ENCODE data around the gene GALNT2.

GALNT2 gene

DNA sequence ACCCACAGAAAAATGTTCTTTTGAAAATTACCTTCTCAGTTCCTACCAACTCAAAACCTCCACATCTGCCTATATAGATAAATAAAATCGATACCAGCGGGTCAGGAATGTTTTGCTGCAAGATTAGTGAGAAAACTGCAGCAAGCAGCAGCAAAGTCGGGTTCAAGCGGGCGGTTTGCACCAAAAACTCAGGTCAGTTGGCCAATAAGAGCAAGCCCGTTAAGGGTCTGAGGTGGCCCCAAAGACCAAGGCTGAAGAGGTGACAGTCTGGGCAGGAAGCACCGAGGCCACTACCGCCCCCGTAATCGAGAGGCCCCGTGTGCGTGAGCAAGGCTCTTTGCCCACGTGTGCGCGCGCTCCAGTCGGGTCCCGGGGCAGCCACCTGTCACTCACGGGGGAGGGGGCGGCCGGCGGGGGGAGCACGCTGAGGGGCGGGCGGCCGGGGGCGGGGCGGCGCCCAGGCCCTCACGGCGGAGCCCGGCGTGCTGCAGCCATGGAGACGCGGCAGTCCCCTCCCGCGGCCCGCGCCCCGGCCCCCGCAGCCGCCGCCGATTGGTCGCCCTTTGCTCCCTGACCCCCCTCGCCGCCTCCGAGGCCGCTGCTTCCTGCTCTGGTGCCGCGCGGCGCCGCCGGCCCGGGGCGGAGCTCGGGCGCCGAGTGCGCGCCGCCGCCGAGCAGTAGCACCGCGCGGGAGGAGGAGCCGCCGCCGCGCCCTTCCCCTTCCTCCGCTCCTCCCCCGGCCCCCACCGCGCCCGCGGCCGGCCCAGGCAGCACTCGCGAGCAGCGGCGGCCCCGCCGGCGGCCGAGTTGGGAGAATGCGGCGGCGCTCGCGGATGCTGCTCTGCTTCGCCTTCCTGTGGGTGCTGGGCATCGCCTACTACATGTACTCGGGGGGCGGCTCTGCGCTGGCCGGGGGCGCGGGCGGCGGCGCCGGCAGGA lies at the start of gene GALNT2:
GALNT2 (plus strand) TSS at position 773 of the 939 bp plus-strand sequence; CDS start at position 816, 43 bp downstream.
- DNase-seq (ENCODE audit: low spot score) = peak; percentile 100

DNA sequence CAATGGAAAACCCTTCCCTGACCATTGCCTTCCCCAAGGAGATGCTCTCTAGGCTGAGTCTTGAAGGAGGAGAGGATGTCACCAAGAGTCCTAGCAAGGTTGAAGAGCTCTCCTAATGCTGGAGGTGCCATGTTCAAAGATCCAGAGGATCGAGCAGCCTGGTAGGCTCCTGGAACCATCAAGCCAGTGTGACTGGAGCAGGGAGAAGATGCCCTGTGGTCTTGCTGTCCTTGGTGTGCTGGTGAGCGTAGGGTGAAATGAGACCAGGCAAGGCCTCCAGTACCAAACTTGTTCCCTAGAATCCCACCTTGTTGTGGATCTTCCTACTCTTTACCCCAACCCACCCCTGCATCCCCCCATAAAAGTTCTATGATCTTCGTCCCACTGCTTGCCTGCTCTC lies 46.6 kb upstream of the GALNT2 start:
- no peak for DNase-seq (ENCODE audit: low spot score)

DNA sequence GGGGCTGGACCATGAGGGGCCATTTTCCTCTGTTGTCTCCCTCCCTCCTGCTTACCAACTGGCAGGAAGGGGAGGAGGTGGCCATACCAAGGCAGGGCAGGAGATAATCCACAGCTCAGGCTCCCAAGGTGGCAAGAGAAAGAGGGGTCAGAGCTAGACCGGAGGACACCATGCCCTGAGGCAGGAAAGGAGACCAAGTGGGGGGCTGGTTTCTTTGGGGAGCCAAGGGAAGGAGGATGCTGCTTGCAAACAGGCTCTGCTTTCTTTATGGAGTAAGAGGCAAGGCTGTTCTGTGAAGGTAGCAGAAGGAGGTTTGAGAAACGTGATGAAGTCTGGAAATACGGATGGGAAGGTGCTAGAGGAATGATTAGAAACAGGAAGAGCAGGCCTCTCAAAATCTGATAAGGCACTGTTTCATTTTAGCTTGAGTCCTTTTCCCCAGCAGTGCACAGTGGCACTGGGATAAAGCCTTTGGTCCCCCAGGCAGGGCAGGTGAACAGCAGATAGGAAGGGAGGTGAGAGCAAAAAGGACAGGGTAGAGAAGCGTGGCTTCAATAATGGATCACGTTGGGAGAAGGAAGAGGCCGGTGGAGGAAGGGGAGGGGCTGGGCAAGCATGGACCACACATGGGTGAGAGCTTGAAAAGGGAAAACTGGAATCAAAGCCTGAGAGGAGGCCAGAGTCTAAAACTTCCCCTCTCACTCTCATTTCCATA lies 44.2 kb upstream of the GALNT2 start:
- no peak for DNase-seq (ENCODE audit: low spot score)

DNA sequence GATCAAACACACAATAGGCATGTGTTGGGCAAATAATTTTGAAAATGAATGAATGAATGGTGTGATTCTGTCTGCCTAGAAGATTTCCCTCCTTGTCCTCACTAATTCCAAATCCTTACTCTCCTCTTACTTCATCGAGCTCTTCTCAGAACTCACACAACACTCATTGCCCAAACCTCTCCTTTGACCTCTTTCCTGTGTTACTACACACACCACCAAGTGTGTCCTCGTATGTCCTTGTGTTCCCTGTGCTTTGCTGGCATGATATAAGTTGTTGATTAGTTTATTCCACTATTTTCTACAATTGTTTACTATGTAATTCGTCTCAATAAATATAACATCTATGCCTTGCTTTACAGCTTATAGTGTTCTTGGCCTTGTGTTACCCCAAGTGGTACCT lies 41.4 kb upstream of the GALNT2 start:
- DNase-seq (ENCODE audit: low spot score) = no peak

DNA sequence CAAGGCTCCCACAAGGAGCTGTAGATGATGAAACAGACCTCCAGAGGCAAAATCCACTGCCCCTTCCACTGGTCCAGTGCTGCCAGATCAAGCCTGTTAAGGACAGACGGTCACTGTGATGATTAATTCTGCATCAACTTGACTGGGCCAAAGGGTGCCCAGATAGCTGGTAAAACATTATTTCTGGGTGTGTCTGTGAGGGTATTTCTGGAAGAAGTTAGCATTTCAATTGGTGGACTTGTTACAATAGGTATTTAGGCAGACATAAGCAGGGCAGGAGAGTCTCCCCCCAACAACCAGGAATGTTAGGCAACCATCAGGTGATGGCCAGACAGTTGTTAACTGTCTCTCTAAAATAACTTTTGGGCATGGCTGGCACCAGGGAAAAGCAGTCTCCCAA lies 40.9 kb upstream of the GALNT2 start:
- no peak for DNase-seq (ENCODE audit: low spot score)

DNA sequence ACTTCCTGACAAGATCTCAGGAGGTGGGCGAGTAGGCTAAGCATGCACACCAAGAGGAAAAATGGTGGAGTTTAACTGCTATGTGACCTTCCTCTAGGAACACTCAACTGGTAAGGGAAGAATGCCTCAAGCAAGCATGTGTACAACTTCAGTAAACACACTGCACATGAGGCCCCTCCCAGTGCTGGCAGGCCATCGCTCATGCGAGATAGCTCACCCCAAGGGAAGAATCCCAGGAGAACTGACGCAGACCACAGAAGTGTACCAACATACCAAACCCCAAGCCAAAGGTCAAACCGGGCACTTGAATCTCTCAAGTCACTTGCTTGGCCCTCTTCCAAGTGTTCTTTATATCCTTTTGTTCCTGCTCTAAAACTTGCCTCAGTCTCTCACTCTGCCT lies 40.5 kb upstream of the GALNT2 start:
- DNase-seq (ENCODE audit: low spot score) = no peak

DNA sequence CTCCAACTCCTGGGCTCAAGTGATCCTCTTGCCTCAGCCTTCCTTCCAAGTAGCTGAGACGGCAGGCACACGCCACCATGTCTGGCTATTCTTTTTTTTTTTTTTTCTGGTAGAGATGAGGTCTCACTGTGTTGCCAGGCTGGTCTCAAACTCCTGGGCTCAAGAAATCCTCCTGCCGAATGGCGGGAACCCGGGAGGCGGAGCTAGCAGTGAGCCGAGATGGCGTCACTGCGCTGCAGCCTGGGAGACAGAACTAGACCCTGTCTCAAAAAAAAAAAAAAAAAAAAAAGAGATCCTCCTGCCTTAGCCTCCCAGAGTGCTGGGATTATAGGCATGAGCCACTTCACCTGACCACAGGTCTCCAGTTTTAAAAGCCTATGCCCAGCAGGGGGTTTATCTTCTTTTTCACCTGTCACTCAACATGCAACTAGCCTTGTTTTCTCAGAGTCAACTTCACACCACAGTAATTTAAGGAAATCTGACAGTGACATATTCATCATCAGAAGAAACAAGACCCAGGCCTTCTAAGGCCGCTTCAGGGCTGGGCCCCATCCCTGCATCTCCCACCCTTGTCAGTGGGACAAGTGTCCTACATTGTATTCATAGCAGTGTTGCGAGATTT lies 38.3 kb upstream of the GALNT2 start:
- DNase-seq (ENCODE audit: low spot score) = no peak

DNA sequence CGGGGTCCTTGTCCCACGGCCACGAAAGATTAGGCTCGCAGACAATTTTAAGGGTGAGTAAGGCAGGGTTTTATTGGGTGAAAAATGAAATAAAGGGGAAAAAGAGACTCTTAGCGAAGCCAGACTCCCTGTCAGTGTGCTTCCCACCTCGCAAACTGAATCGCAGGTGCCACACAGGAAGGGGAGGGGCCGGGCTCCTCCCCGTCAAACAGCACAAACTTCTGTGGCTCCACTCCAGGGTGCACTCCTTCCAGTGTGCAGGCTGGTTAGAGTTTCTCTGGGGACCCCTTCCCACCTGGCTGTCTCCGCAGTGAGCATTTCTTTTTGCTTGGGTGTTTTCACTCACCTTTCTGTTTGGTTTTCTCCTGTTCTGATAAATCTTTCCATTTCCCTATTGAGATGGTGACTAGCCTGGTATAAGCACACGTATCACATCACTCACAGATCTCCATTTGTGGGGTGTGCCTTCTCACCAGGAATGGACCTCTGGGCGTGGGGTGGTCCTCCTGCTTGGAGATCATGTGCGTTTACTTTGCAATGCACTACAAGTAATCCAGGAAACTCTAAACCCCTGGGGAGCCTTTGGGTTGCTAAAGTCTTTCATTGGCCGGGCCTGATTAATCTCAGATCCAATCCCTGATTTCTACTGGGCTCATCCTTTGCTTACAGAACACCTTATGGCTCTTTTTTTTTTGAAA lies 37.6 kb upstream of the GALNT2 start:
- DNase-seq (ENCODE audit: low spot score) = no peak

DNA sequence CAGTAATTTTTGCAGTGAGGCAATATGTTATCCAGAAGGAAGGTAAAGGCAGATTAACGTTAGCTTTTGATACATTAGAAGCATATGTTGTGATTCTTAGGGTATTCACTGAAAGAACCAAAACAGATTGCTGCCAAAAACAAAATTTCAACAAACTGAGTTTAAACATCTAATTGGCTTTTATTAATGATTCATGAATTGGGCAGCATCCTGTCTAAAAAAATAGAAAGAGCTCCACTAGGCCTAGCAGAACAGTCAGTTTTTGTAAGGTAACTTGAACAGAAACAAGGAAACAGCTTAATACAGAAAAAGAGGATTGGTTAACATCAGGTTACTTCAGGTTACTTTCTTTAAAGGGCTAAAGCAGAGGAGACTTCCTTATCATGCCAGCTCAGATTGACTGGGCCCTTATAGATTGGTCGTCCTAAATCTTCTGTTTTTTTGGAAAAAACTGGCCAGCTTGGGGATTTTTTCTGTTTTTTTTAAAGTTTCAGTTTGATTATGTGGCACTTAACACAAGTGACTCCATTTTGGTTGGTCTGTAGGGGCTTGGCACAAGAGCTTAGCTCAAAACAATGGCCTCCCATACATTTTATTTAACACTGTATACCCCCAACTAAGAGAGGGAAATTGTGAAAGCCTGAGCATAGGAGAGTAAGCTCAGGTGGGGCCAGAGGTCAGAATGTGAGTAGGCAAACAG lies 36.8 kb upstream of the GALNT2 start:
- DNase-seq (ENCODE audit: low spot score) = no peak

DNA sequence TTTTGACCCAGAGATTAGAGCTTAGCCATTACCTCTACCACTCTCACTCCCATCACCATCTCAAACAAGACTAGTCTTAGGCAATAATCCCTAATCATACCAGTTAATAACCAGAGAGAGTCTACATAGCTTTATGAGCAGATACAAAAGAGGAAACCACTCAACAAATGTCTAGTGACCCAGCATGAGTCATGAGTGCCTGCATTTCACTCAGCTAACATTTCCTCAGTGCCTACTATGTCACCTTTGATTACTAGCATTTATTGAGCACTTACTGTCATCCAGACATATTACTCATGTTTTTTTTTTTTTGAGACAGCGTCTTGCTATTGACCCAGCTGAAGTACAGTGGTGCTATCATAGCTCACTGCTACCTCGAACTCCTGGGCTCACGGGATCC lies 35.9 kb upstream of the GALNT2 start:
- no peak for DNase-seq (ENCODE audit: low spot score)

DNA sequence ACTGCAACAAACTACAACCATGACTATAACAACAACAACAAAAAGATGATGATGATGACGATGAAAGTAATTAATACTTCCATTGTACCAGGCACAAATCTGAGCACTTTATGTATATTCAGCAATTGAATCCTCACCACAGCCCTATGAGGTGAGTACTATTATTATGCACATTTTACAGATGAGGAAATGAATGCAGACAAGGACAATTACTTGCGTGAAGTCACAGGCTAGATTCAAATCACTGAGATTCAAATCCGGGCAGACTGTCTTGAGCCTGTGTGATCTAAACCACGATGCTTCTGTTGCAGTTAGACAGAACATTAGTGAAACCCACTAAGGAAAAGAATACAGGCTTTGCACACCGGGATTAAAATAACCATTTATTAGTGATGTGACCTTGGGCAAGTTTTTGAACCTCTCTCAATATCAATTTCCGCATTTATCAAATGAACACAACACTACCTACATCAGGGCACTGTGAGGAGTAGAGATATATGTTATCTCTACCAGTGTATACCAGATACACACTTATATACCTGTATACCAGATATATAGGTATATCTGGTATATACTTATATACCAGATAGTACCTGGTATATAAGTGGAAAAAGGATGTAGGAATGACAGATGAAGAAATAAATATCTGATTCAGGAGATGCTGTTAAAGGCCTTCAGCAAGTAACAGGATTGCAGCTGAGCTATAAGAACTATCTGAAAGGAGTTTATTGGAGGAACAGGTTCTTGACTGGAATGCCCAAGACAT lies 34.3 kb upstream of the GALNT2 start:
- no peak for DNase-seq (ENCODE audit: low spot score)

DNA sequence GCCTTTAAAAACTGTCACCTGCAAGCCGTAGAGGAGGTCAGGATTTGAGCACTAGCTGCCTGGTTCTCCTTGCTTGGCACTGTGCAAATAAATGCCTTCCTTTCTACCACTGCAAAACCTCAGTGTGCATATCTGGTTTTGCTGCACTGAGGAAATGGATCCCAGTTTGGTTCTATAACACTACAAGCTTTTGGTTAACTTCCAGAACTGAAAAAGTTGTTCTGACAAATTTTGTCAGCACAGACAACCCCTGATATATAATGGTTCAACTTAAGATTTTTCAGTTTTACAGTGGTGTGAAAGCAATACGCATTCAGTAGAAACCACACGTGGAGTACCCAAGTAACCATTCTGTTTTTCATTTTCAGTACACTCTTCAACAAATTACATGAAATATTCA lies 29.8 kb upstream of the GALNT2 start:
- no peak for DNase-seq (ENCODE audit: low spot score)

DNA sequence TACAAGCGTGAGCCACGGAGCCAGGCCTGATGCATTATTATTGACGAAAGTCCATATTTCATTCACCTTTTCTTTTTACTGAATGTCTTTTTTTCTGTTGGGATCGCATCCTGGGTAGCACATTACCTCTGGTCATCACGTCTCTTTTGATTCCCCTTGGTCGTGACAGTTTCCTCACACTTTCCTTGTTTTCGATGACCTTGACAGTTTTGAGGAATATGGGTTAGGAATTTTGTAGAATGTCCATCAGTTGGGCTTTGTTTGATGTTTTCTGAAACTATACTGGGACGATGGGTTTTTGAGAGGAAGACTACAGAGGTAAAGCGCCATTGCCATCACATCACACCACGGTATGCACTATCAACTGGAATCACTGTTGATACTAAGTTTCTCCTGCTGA lies 26.6 kb upstream of the GALNT2 start:
- DNase-seq (ENCODE audit: low spot score) = no peak

DNA sequence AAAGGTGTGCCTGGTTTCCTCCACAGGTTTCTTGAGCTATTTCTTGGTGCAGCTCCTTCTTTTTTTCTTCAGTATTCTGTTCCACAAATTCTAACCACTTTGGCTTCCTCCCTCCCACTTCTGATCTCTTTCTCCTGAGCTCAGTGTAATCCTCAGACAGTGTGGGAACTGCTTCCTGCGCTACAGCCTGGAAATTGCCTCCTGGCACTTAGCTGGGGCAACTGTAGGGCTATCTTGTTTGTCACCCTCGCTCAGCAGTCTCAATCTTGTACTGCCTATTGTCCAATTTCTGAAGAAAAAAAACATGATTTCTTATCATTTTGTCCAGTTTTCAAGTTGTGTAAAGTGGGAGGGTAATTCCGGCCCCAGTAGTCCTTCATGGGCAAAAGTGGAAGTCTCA lies 24.0 kb upstream of the GALNT2 start:
- no peak for DNase-seq (ENCODE audit: low spot score)

DNA sequence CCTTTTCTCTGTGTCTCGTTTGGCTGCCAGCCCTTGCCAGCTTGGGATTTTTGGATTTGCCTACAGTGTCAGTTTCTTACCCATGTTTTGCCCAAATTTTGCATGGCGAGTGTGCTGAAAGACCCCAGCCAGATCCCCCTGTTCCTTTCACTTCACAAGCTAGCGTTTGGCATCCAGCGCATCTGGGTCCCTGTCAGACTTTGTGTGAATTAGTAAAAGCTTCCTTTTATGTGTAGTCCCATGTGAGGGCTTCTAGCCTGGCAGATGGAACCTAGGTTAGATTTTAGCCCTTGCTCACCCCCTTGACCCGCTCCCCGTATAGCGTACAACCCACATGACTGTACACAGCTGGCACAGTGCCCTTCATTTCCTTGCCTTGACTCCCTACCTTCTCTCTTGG lies 22.3 kb upstream of the GALNT2 start:
- no peak for DNase-seq (ENCODE audit: low spot score)

DNA sequence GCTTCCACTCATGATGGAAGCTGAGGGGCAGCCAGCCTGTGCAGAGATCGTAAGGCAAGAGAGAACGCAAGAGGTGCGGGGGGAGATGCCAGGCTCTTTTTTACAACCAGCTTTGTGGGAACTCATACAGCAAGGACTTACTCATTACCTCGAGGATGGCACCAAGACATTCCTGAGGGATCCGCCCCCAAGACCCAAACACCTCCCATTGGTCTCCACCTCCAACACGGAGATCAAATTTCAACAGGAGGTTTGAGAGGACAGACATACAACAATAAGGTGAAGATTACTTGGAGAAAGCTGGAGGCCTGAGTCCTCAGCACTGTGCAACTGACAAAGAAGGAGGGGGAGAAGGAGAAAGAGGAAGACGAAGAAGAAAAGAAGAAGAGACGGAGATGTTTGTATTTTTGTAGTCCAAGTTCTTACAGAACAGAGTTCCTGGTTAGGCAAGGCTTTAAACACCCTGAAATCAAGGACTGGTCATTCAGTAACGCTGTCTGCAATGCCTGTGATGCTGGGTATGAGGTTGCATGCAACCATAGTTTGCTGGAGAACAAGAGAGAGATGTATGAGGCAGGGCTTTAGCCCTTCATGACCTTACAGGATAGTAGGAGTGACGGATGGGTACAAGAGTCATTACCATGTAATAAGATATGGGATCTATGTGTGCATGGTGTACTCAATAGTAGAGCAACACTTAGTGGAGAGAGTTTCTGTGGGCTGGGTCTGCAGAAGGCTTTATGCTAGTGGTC lies 19.7 kb upstream of the GALNT2 start:
- DNase-seq (ENCODE audit: low spot score) = peak; percentile 50

DNA sequence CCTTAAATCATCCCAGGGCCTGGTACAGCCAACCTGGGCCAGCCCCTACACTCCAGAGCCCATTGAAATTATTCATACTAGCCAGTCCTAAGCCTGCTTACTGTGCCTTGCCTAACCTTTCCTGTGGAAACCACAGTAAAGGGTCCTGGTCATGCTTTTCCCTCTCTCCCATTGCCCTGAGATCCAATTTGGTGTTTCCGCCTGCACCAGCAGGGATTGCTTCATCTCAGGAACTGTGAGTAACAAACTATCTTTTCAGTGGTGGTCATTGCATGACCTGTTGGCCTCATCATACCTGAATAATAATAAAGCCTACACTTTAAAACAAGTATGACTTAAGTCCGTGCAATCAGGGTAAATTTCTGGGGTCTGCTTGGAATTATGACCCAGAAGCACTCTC lies 18.7 kb upstream of the GALNT2 start:
- no peak for DNase-seq (ENCODE audit: low spot score)

DNA sequence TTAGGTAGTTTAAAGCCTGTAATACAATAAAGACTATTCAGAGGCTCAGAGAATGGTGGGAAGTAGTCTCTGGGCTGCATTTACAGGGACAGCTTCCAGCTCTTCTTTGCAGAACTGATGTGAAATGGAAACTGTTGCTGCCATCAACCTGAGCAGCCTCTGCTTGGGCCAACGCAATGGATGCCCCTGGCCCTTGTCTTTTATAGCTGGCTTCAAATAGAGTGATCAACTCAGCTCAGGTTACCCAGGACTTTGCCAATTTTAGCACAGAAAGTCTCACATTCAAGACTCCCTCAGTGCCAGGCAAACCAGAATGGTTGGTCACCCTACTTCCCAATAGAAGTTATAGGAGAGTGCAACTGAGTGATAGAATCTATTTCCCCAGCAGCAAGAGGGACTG lies 18.1 kb upstream of the GALNT2 start:
- DNase-seq (ENCODE audit: low spot score) = no peak

DNA sequence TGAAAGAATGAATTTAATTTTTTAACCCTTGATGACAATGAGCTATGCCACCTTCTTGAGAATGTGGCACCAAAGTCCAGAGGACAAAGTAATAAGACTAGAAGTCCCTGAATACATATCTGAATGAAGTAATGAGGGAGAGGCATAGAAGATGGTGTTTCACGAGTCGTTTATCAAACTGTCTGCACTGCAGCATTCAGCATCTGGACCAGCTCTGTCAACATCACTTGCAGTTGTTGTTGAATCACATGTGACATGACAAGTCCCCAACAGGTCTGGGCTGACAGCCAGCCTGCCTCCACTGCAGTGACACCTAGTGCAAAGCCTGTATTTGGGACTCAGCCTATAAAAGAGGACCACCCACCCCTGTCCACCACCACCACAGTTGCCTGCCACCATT lies 17.3 kb upstream of the GALNT2 start:
- no peak for DNase-seq (ENCODE audit: low spot score)
